Cardiac muscle cell (in vitro differentiated cells and primary cell): Measurements from ENCODE around the gene XCR1. TPM values are rescaled to one million over a fixed set of nuclear protein-coding genes. Genes with fewer than 3 reads are reported as not detected.

Source experiments
- DNase-seq, 2 donors: peaks; one replicate each; pipeline versions ENCODE4 v3.0.0 to v3.0.0-alpha.2; 2010 to 2017; ENCODE audit warnings: low read depth in 1 of 2, low spot score in 1 of 2
- H3K27ac ChIP-seq: fragments of 200-600 bp; sonication (generic); 2 replicates; pipeline ENCODE4 v1.5.1; 2016
- H3K27me3 ChIP-seq: fragments of 200-600 bp; sonication (generic); 2 replicates; pipeline ENCODE4 v1.6.0; 2016; ENCODE audit warnings: control low read depth
- H3K36me3 ChIP-seq: fragments of 200-600 bp; sonication (generic); 2 replicates; pipeline ENCODE4 v1.5.1; 2016; ENCODE audit warnings: control low read depth
- H3K4me1 ChIP-seq: fragments of 200-600 bp; sonication (generic); 2 replicates; pipeline ENCODE4 v1.8.1; 2017; ENCODE audit warnings: low read depth, mild to moderate bottlenecking, mixed run types
- H3K4me3 ChIP-seq: fragments of 200-600 bp; sonication (generic); 2 replicates; pipeline ENCODE4 v1.5.1; 2016; ENCODE audit warnings: mild to moderate bottlenecking
- H3K9me3 ChIP-seq: fragments of 200-600 bp; sonication (generic); 2 replicates; pipeline ENCODE4 v1.5.1; 2017; ENCODE audit warnings: low read depth, mild to moderate bottlenecking, control low read depth
- CTCF ChIP-seq: IDR thresholded peaks from 2 replicates; pipeline ENCODE4 v1.5.1; 2012; ENCODE audit warnings: low read depth, mild to moderate bottlenecking, low read length
- polyA plus RNA-seq: library from polyadenylated mRNA; unstranded; fragments of >200 nt; fragmentation: Nextera tagmentation; extraction: Ambion mirVana; gene quantifications from 2 replicates; pipeline ENCODE4 v1.2.1, GENCODE V29; 2016
- total RNA-seq: library from RNA; depleted of rRNA; stranded (reverse); fragments of >200 nt; gene quantifications from 2 replicates; pipeline ENCODE4 v1.2.3, GENCODE V29; 2016

Gene XCR1
- total RNA-seq, result not detected in 2 replicates
- polyA plus RNA-seq, result not detected in 2 replicates

GRCh38 chr3:46027021-46027705, at the start of gene XCR1:
TSS of gene XCR1 (minus strand) at chr3:46027483. CDS start at chr3:46021947, 5,536 bp downstream.
- no peak for DNase-seq

GRCh38 chr3:46076606-46077005, 49.3 kb upstream of the XCR1 start:
- Histone ChIP-seq H3K27me3 (no peaks in the 10 kb centered on the region), H3K4me3 (no peak overlapping the region), H3K36me3 (no peaks in the 10 kb centered on the region), H3K4me1 (no peaks in the 10 kb centered on the region), H3K27ac (no peak overlapping the region), H3K9me3 (no peaks in the 10 kb centered on the region)
- peak in 1 of 2 donors; percentile 37 for DNase-seq
- peak; percentile 38 for TF ChIP-seq CTCF

More at GRCh38 chr3:46027021-46027705, at the start of gene XCR1:
- no peak within 1 kb of the TSS for H3K27ac ChIP-seq
- H3K36me3 ChIP-seq, result no peaks in the 10 kb centered on the region
- H3K4me3 ChIP-seq, result no peak within 1 kb of the TSS
- no peaks in the 10 kb centered on the region for H3K27me3 ChIP-seq
- TF ChIP-seq CTCF, result no peak
- no peaks in the 10 kb centered on the region for H3K9me3 ChIP-seq
- H3K4me1 ChIP-seq, result no peaks in the 10 kb centered on the region

- H3K9me3 ChIP-seq, result no peaks in the 10 kb centered on the region
- no peak for DNase-seq
- no peak overlapping the region for H3K4me3 ChIP-seq
- H3K4me1 ChIP-seq, result no peaks in the 10 kb centered on the region
- no peak for TF ChIP-seq CTCF
- H3K27me3 ChIP-seq, result no peaks in the 10 kb centered on the region
- H3K36me3 ChIP-seq, result no peaks in the 10 kb centered on the region
- H3K27ac ChIP-seq, result no peak overlapping the region
These were observed 48.5 kb upstream of the XCR1 start for GRCh38 chr3:46075816-46076215.

GRCh38 chr3:46071222-46071858, 44.1 kb upstream of the XCR1 start:
- no peaks in the 10 kb centered on the region for H3K27me3 ChIP-seq
- DNase-seq, result no peak
- H3K4me3 ChIP-seq, result no peak overlapping the region
- no peaks in the 10 kb centered on the region for H3K4me1 ChIP-seq
- H3K9me3 ChIP-seq, result no peaks in the 10 kb centered on the region
- TF ChIP-seq CTCF, result no peak
- H3K36me3 ChIP-seq, result no peaks in the 10 kb centered on the region
- H3K27ac ChIP-seq, result no peak overlapping the region

GRCh38 chr3:46070595-46071093, 43.4 kb upstream of the XCR1 start:
- no peak for TF ChIP-seq CTCF
- Histone ChIP-seq H3K27ac (no peak overlapping the region), H3K36me3 (no peaks in the 10 kb centered on the region), H3K4me3 (no peak overlapping the region), H3K9me3 (no peaks in the 10 kb centered on the region), H3K27me3 (no peaks in the 10 kb centered on the region), H3K4me1 (no peaks in the 10 kb centered on the region)
- DNase-seq, result no peak
